Vagina (tissue), 2 donors: ENCODE data around the gene EFEMP2. TPM values are rescaled to one million over a fixed set of nuclear protein-coding genes. Genes with fewer than 3 reads are reported as not detected.

Experiments used
- DNase-seq, 2 donors: peaks; one replicate each; pipeline ENCODE4 v3.0.0-alpha.2; 2017; ENCODE audit errors: extremely low spot score in 2 of 2
- H3K27ac ChIP-seq: fragments of 200-600 bp; sonication (generic); one replicate; pipeline ENCODE4 v1.5.1; 2019
- H3K27me3 ChIP-seq: fragments of 200-600 bp; sonication (generic); one replicate; pipeline ENCODE4 v1.5.1; 2019
- H3K36me3 ChIP-seq, 2 donors: fragments of 200-600 bp; sonication (generic); one replicate each; pipeline ENCODE4 v1.5.1; 2017 to 2019
- H3K4me1 ChIP-seq: fragments of 200-600 bp; sonication (generic); one replicate; pipeline ENCODE4 v1.5.1; 2019
- H3K4me3 ChIP-seq, 2 donors: fragments of 200-600 bp; sonication (generic); 1 replicate in 1 of 2; 2 replicates in 1 of 2; pipeline ENCODE4 v1.5.1; 2016 to 2019
- H3K9me3 ChIP-seq: fragments of 200-600 bp; sonication (generic); one replicate; pipeline ENCODE4 v1.5.1; 2019
- POLR2A ChIP-seq, 2 donors: fragments of 450-650 bp; IDR thresholded peaks; one replicate each; pipeline ENCODE4 v1.6.1; 2017; ENCODE audit warnings: antibody characterized with exemption in 2 of 2, mild to moderate bottlenecking in 2 of 2, moderate library complexity in 2 of 2
- POLR2AphosphoS5 ChIP-seq, 2 donors: sonication (generic); formaldehyde crosslinking; IDR thresholded peaks; one replicate each; pipeline ENCODE4 v1.9.0; 2017; ENCODE audit warnings: antibody characterized with exemption in 2 of 2, mild to moderate bottlenecking in 2 of 2, low read depth in 1 of 2; ENCODE audit not compliant: insufficient read depth in 1 of 2
- intact Hi-C: fragments of 100-400 bp; cut with DNase I; formaldehyde crosslinking; loops from one replicate; pipeline ENCODE4 v1.15.1; 2023
- total RNA-seq: library from RNA; depleted of rRNA; stranded (reverse); fragments of >200 nt; gene quantifications from one replicate; pipeline ENCODE4 v1.2.3, GENCODE V29; 2016
- TF ChIP-seq, protein P1 (sequence below), 3 experiments: fragments of 450-650 bp in 2 of 3; fragments of 200-600 bp in 1 of 3; sonication (generic) in 1 of 3; IDR thresholded peaks; one replicate each; pipeline ENCODE4 v1.5.1; 2017 to 2019; ENCODE audit warnings: antibody characterized with exemption in 3 of 3, mild to moderate bottlenecking in 2 of 3, moderate library complexity in 2 of 3

EFEMP2 gene
- total RNA-seq, 1 donor from 2014 or later = 57.9 TPM

DNA sequence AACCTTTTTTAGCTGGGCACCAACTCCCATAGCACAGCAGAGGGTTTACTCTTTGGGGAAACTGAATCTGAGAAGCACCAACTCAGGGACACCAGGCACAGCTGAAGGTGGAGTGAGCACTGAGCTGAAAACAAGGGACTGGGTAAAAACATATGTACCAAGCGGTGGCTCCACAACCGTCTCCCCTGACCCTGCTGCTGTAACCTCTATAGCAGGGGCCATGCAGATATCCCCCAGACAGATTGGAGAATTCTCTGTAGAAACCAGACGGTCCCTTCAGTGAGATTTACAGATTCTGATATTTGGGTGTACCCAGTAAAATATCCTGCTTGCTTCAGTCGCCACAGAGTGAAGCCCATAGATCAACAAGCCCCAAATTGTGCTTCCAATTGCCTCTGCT is 43.1 kb downstream of the EFEMP2 start:
- Histone ChIP-seq H3K36me3 (no peaks in the 10 kb centered on the region), H3K27ac (no peak overlapping the region), H3K9me3 (no peaks in the 10 kb centered on the region), H3K27me3 (no peaks in the 10 kb centered on the region), H3K4me3 (no peak overlapping the region), H3K4me1 (peaks cover 7% of the 10 kb centered on the region)
- no peak for DNase-seq
- intact Hi-C loops = no loop called here
- TF ChIP-seq POLR2AphosphoS5 (IDR thresholded peaks at IDR 0.05; ENCODE audit: insufficient read depth in 1 of 2, low read depth in 1 of 2) (no peak), POLR2A (IDR thresholded peaks at IDR 0.05) (no peak)
- TF ChIP-seq, protein P1, sequence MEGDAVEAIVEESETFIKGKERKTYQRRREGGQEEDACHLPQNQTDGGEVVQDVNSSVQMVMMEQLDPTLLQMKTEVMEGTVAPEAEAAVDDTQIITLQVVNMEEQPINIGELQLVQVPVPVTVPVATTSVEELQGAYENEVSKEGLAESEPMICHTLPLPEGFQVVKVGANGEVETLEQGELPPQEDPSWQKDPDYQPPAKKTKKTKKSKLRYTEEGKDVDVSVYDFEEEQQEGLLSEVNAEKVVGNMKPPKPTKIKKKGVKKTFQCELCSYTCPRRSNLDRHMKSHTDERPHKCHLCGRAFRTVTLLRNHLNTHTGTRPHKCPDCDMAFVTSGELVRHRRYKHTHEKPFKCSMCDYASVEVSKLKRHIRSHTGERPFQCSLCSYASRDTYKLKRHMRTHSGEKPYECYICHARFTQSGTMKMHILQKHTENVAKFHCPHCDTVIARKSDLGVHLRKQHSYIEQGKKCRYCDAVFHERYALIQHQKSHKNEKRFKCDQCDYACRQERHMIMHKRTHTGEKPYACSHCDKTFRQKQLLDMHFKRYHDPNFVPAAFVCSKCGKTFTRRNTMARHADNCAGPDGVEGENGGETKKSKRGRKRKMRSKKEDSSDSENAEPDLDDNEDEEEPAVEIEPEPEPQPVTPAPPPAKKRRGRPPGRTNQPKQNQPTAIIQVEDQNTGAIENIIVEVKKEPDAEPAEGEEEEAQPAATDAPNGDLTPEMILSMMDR (IDR thresholded peaks at IDR 0.05) = no peak

DNA sequence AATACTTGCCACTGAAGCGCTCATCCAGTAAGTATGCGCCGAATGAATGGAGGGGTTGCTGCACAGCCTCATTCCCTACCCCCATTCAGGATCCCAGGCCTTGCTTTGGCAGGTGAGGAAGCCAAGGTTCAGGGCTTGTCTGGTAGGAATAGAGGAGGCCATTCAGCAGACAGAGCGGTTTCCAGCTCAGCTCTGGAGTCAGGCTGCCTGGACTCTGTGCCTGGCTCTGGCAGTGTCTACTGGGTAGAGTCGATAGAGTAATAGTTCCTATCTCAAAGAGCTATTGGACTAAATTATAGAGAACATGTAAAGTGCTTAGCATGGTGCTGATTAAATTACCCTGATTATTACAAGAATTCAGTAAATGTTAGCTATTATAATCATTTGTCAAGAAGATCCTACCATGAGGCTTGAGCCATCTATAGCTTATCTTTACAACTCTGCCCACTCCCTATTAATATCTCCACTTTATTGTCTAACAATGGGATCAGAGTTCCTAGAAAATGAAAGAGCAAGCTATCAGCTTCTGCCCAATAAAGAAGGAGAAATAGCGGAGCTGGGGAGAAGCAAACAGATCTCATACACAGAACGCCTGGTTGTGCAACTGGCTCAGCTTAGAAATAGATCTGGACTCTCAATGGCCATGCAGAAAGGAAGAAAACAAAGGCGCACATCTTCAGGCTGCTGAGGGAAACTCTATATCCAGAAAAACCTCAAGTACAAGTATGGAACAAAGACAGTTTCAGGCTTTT is 45.4 kb downstream of the EFEMP2 start:
- intact Hi-C loops = no loop called here
- no peak overlapping the region for H3K27ac ChIP-seq

DNA sequence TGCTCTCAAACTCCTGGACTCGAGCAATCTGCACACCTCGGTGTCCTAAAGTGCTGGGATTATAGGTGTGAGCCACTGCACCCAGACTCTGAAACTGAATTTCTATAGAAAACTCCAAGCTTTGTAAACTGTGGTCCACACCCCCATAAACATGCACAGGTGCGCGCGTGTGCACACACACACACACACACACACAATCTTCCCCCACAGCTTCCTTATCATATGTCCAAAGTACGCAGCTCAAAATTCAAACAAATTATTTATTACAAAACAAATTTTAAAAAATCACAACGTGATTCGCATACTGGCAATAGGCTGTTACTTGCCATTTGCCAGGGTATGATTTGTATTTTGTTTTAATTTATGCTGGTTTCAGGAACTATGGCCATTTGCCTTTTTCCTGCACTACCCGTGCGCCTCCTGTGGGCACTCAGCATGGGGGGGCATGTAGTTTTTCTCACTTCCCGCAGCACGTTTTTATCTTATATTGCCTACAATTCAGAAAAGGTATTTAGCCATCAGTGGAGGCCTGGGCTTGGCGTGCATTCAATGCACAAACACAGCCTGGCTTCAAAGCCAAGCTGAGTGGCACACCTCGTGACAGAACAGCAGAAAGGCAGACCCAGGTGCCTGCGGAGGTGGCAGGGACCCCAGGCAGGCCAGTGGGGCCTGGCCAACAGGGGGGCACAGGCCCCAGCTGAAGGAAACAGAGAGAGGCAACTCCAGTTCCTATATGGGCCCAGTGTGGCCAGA is 49.6 kb downstream of the EFEMP2 start:
- DNase-seq = no peak
- Histone ChIP-seq H3K9me3 (no peaks in the 10 kb centered on the region), H3K36me3 (no peaks in the 10 kb centered on the region), H3K27me3 (no peaks in the 10 kb centered on the region), H3K27ac (no peak overlapping the region), H3K4me3 (no peak overlapping the region), H3K4me1 (no peaks in the 10 kb centered on the region)
- intact Hi-C loops = no loop called here
- TF ChIP-seq, protein P1 (IDR thresholded peaks at IDR 0.05) = no peak
- TF ChIP-seq POLR2A (IDR thresholded peaks at IDR 0.05) (no peak), POLR2AphosphoS5 (IDR thresholded peaks at IDR 0.05; ENCODE audit: insufficient read depth in 1 of 2, low read depth in 1 of 2) (no peak)

More for the DNA sequence above, 45.4 kb downstream of the EFEMP2 start:
- DNase-seq = no peak
- Histone ChIP-seq H3K4me3 (no peak overlapping the region), H3K27me3 (no peaks in the 10 kb centered on the region), H3K4me1 (no peaks in the 10 kb centered on the region), H3K36me3 (no peaks in the 10 kb centered on the region), H3K9me3 (no peaks in the 10 kb centered on the region)
- TF ChIP-seq, protein P1 (IDR thresholded peaks at IDR 0.05) = no peak
- TF ChIP-seq POLR2A (IDR thresholded peaks at IDR 0.05) = no peak
- TF ChIP-seq POLR2AphosphoS5 (IDR thresholded peaks at IDR 0.05; ENCODE audit: insufficient read depth in 1 of 2, low read depth in 1 of 2) = no peak

DNA sequence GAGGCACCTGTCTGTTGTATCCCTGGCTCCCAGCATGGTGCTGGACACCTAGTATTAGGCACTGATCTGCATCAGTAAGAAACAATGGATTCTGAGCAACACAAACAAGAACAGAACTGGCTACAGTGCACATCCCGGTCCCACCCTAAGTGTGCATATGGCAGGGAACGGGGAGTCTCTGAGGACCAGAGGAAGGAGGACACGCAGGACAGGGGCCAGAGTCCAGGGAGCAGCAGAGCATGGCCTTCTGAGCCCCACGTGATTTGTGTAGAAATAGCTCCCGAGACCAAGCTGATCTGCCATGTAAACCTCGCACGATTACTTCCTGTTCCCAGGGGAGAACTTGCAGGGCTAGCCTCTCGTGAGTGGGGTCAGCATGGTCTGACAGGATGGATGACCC is 51.5 kb downstream of the EFEMP2 start:
- H3K9me3 ChIP-seq = no peaks in the 10 kb centered on the region
- H3K27me3 ChIP-seq = no peaks in the 10 kb centered on the region
- no peak overlapping the region for H3K4me3 ChIP-seq
- H3K36me3 ChIP-seq = no peaks in the 10 kb centered on the region
- intact Hi-C loops = no loop called here
- no peak for DNase-seq
- H3K4me1 ChIP-seq = peaks cover 12% of the 10 kb centered on the region
- no peak for TF ChIP-seq POLR2A (IDR thresholded peaks at IDR 0.05)
- TF ChIP-seq, protein P1 (IDR thresholded peaks at IDR 0.05) = no peak
- no peak for TF ChIP-seq POLR2AphosphoS5 (IDR thresholded peaks at IDR 0.05; ENCODE audit: insufficient read depth in 1 of 2, low read depth in 1 of 2)
- H3K27ac ChIP-seq = no peak overlapping the region
